CD4-positive, alpha-beta T cell treated with Interleukin-6 for 4 hours (primary cell): ENCODE measurements around the gene NOS3.
"Not testable (repeated sequence)": the region's sequence is repeated elsewhere in the genome, so short reads cannot be mapped to it uniquely, and the experiment has no call there.

Source experiments
- DNase-seq: peaks from one replicate; pipeline ENCODE4 v3.0.0-alpha.2; 2020; ENCODE audit warnings: mixed read lengths

Gene NOS3

DNA sequence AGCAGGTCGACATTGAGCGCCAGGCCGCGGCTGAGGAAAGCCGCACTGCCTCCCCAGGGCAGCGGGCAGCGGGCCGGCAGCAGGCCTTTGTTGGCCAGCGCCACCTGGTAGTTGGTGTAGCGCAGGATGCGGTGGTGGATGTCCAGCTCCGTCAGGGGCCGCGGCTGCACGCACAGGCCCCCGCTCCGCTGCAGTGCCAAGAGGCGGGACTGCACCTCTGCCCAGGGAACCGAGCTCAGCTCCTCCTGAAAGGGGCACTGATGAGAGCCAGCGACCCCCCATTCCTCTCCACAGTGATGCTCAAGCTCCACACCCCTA is 28.3 kb downstream of the NOS3 start:
- no peak for DNase-seq

DNA sequence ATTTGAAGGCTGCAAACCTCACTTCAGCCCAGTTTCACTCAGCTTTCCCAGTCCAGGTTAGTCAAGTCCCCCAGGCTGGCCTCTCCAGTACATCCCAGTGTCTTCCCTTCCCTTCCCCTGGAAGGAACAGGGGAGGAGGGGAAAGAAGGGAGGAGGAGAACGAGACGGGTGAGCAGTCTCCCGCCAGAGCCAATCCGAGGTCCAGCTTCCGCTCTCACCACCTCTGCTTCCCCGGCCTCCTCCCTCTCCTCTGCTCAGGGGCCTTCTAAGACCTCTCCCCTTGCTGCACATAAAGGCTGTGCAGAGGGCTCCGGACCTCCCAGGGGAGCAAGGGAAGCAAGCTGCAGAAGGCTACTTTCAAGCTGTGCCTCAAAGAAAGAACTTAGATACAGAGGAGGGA is 29.4 kb downstream of the NOS3 start:
- DNase-seq: no peak

DNA sequence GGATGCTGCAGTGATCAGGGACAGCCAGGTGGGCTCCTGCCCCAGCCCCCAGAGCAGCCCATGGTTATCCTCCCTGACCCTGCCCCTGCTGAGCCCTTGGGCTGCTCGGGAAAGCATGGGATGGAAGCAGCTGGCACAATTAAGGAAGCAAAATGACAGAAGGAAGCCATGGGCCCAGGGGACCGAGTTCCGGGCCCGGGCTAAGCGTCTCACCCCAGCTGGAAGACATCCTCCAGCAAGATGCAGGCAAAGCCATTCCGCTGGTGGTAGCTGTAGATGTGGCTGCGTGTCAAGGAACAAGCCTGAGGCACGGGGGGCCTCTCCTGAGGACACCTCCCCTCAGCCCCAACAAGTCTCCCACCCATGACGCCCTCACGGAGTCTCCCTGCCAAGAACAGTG is 32.4 kb downstream of the NOS3 start:
- no peak for DNase-seq

DNA sequence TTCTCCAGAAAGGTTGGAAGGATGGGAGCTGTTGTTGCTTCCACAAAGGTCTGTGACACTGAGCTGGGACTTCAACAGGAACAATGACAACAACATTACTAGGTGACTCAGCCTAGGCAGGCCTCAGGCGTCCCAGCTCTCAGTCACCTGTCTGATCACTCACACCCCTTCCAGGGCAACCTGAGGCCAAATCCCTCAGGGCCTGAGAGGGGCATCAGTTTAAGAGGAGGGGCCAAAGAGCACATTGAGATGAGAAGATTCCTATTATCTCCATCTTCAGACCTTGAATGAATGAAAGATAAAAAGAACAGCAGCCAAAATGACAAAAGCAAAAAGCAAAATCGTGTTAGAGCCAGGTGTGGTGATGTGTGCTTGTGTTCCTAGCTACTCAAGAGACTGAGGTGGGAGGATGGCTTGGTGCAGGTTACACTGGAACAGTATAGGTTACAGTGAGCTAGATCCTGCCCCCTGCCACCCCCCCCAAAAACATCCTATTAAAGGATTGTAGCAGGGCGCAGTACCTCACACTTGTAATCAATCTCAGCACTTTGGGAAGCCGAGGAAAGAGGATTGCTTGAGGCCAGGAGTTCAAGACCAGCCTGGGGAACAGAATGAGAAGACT is 33.7 kb downstream of the NOS3 start, which contains the start of gene ATG9B:
TSS of gene ATG9B (minus strand) at position 60 of the 622 bp plus-strand sequence. CDS start 71 bp downstream, outside the sequence.
- no peak for DNase-seq

DNA sequence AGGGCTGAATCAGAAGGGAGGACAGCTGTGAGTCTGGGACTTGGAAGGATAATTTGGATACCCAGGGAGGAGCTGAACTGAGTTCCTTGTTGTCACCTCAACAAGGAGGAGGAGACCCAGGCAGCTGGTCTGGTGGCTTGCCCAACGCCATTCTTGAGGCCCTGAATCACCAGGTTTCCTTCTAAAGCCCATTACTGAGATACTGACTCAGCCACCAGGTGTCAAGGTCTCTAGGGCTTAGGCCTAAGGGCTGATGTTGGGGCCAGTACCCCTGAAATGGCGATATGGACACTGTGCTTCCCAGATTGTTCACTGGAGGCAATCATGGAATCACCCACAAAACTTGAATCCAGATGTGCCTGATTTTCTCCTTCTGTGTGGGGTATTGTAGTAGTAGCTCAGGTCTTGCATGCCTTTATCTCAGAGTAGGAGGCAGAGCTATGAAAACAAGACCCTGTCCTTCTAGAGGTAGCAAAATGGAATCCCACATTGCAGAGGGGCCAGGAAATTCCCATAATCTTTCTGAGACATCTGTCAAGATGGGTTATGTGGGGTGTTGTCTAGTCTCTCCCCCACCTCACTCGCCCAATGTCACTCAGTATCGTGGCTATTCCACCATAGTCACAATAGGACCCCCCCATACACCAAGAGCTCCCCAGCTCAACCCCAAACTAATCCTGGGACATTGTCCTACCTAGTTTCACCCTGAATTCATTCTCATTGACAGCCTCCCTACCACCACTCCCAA is 35.3 kb downstream of the NOS3 start:
- DNase-seq: no peak

DNA sequence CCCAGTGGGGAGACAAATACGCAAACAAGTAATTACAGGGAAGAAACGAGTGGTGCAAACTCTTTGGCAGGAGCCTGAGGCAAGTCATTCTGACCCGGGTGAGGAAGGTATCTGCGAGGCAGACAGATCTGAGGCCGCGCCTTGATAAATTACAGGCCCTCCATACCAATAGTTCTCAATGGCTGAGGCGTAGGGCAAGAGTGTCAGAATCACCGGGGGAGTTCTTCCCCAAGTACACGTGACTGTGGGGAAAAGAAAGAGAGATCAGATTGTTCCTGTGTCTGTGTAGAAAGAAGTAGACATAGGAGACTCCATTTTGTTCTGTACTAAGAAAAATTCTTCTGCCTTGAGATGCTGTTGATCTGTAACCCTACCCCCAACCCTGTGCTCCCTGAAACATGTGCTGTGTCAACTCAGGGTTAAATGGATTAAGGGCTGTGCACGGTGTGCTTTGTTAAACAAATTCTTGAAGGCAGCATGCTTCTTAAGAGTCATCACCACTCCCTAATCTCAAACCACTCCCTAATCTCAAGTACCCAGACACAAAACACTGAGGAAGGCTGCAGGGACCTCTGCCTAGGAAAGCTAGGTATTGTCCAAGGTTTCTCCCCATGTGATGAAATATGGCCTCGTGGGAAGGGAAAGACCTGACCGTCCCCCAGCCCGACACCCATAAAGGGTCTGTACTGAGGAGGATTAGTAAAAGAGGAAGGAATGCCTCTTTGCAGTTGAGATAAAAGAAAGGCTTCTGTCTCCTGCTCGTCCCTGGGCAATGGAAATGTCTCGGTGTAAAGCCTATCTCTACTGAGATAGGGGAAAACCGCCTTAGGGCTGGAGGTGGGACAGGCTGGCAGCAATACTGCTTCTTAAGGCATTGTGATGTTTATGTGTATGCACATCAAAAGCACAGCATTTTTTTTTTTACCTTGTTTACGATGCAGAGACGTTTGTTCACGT is 36.2 kb downstream of the NOS3 start:
- DNase-seq: not testable (repeated sequence)

DNA sequence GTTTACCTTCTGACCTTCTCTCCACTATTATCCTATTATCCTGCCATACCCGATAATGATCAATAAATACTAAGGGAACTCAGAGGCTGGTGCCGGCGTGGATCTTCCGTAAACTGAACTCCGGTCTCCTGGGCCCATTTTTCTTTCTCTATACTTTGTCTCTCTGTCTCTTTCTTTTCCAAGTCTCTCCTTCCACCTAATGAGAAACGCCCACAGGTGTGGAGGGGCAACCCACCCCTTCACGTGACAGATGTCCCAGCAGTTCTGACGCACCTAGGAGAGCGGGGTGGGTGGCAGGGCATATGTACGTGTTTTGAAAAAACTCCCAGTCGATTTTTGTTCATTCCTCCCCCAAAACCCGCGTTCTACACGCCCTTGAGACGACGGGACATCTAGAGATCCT is 36.9 kb downstream of the NOS3 start:
- DNase-seq: not testable (repeated sequence)

DNA sequence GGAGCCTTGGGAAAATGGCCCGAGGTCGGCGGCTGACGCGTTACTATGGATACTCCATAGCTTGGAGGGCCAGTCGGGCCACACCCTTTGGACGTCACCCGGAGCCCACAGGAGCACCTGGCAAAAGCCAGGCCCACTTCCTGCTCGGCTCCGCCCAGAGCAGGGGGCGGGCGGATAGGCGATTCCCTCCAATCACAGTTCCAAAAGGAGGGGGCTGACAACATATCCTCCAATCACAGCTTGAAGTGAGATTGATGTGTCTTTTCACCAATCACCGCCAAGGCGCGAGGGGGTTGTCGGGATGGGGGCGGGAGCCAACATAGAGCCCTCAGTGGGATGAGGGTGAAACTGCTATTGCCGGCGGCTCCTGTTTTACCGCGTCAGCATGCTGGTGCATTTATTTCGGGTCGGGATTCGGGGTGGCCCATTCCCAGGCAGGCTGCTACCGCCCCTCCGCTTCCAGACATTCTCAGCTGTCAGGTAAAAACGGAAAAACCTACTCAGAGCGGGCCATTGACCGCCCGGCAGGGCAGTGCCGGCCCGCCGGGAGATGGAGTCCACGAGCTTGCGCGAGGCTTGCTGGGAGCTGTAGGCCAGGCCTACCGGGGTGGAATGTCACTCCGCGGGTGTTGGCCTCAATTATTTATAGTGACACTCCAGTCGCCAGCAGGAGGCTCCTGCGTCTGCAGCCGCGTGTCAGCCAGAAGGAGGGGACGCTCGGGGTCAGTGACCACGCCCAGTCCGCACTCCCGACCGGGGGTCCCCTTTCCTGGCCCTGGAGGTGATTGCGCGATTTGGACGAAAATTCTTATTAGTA is 37.5 kb downstream of the NOS3 start, which contains the start of gene ABCB8:
TSS of gene ABCB8 (plus strand) at position 320 of the 817 bp plus-strand sequence. CDS start at position 386, 66 bp downstream.
- peak; percentile 98 for DNase-seq

DNA sequence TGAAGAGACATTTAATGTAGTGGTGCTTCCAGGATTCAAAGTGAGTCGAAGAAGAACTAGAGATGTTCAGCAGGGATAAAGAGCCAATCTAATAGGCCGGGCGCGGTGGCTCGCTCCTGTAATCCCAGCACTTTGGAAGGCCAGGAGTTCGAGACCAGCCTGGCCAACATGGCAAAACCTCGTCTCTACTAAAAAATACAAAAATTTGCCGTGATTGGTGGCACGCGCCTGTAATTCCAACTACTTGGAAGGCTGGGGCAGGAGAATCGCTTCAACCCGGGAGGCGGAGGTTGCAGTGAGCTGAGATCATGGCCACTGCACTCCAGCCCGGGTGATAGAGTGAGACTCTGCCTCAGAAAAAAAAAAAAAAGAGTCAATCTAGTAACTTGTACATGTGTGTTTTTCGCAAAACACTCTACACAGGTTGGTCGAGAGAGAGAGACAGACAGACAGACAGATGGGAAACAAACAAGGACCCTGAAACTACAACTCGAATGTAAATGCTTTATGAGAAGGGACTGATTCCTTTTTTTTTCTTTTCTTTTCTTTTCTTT is 38.2 kb downstream of the NOS3 start:
- DNase-seq: no peak

DNA sequence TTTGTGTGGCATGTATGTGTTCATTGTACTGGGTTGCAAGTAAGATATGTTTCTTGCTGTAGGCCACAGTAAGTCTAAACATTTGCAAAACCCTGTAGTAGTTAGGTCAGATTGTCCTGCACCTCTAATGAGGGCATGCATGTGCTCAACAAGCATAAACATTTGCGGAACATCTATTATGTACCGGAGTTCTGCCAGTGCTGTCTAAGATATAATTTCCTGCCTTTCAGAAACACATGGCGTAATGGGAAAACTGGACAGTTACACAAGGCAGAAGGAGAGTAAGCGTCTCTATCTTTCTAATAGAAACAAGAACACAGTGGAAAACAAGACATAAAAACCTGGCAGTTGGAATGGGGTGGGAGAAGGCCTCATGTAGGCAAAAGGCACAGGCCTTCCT is 40.2 kb downstream of the NOS3 start:
- DNase-seq: no peak

DNA sequence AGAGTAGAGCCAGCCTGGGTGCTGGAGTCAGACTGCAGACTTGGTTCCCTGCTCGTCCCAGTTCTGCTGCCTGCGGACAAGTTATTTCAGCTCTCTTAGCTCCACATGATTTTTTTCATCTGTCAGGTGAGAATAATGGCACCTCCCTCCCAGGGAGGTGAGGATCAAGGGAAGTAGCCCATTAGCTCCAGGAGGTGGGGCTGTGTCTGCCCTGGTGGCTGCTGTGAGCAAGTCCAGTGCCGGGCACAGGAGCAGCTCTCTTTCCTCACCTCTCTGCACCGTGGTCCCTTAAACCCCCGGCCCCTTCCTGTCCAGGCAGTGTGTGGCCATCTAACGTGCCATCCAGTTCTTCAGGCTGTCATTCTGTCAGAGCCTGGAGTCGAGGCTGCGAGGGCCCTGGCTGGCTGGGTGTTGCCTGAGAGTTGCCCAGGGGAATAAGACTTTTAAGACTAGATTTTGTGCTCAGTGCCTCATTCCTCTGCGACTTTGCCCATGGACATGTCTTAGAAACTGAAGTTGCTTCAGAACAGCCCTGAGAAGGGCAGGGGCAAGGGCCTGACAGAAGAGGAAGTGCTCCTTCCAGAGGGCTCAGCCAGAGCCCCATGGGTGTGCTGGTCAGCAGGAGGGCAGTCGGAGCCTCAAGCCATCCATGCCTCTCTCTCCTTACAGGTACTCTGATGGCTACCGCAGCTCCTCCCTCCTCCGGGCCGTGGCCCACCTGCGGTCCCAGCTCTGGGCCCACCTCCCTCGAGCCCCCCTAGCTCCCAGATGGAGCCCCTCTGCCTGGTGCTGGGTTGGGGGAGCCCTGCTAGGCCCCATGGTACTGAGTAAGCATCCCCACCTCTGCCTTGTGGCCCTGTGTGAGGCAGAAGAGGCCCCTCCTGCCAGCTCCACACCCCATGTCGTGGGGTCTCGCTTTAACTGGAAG is 42.4 kb downstream of the NOS3 start:
- no peak for DNase-seq

DNA sequence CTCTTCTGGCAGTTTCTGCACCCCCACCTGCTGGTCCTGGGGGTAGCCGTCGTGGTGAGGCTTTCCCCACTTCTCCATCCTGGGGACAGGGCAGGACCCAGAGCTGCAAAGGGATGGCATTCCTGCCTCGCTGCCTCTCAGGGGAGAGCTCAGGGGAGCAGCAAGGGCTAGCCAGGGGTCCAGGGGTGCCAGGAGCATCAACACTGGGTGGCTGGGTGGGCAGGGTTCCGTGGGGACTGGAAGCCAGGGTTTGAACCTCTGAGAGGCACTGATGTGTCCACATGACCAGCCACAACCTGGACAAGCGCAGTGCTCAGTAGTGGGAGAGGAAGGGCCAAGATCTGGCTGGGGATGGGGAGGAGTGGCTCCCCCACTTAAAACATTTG is 43.0 kb downstream of the NOS3 start:
- no peak for DNase-seq

DNA sequence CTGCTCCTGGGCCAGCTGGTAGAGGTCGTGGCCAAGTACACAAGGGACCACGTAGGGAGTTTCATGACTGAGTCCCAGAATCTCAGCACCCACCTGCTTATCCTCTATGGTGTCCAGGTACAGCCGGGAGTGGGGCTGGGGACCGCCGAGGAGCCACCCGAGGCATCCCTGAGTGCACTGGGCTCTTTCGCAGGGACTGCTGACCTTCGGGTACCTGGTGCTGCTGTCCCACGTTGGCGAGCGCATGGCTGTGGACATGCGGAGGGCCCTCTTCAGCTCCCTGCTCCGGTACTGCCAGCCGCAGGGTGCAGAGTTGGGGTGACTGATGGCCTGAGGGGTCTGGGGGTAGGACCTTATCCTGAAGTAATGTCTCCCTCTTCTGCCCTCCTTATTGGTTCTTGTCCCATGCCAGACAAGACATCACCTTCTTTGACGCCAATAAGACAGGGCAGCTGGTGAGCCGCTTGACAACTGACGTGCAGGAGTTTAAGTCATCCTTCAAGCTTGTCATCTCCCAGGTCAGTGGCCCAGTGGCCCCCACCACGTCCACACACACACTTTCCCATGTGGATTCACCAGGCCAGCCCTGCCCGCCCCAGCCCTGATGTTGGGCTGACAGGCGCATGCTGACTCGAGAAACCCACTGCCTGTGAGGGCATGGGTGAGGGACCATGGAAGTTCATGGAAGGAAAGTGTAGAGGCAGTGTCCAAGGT is 43.7 kb downstream of the NOS3 start:
- no peak for DNase-seq

DNA sequence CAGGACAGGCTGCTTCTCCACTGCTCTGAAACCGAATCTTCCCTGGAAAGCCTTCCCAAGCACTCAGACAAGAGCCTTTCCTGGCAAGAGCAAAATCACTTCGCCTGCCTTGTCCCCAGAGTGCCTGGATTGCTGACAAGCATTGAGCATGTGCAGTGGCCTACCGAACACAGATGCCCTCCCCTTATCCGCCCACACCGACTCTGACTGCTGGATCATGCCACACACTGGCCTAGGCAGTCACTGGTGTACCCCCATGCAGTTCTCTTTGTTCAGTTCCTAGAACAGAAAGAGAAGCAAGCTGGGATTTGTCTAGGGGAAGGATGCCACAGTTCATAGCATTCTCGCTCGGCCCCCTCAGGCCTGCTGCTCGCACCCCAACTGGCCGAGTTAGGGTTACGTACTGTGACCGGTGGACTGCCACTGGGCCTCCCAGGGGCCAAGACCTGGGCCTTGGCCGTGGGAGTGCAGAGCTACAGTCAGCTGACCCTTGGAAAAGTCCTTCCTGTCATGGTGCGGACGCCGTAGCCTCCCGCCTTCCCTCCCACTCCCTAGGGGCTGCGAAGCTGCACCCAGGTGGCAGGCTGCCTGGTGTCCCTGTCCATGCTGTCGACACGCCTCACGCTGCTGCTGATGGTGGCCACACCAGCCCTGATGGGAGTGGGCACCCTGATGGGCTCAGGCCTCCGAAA is 44.4 kb downstream of the NOS3 start:
- DNase-seq: no peak

DNA sequence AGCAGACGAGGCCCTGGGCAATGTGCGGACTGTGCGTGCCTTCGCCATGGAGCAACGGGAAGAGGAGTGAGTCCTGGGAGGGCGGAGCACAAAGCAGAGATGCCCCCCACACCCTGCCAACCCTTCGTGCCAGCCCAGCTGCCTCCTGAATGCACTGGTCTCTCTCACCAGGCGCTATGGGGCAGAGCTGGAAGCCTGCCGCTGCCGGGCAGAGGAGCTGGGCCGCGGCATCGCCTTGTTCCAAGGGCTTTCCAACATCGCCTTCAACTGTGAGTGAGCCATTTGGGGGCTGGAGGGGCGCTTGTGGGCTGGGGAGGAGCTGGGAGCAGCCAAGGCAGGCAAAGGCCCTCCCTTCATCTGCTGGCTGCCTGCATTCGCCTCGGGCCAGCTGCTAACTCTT is 45.1 kb downstream of the NOS3 start:
- no peak for DNase-seq

DNA sequence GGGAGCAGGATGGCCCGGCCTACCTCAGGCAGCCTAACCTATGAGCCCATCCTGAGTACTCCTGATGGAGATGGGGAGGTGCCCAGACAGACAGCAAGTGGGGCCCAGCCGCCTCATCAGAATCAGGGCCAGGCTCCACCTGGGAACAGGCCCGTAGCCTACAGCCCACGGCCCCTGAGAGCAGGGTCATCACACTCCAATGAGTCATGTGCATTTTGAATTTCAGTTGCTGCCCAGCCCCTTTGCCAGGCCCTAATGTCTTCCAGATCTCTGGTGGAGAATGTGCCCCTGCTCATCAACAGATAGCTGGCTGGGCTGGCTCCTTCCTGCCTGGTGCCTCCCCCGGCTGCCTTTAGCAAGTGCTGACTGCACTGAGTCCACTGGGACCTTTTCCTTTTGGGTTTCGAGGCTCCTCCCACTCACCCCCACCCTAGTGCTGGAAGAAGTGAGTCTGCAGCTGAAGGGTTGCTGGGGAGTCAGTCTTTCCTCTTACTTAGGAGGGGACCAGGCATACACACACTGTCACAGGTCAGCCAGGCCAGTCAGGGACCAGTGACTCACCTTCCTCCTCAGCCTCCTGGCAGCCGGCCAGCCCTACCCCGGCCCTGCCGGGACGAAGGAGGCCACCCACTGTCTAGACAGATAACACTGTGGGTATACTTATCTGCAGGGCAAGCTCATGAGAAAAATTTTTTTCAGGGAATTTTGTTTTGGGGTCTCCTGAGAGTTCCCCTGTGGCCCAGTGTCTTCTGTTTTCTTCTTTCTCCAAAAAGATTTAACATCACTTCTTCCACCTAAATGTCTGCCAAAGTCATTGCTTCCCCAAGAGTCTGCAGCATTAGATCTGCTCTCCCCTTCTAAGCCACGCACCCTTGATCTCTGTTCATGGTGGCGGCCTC is 48.4 kb downstream of the NOS3 start:
- peak; percentile 65 for DNase-seq

DNA sequence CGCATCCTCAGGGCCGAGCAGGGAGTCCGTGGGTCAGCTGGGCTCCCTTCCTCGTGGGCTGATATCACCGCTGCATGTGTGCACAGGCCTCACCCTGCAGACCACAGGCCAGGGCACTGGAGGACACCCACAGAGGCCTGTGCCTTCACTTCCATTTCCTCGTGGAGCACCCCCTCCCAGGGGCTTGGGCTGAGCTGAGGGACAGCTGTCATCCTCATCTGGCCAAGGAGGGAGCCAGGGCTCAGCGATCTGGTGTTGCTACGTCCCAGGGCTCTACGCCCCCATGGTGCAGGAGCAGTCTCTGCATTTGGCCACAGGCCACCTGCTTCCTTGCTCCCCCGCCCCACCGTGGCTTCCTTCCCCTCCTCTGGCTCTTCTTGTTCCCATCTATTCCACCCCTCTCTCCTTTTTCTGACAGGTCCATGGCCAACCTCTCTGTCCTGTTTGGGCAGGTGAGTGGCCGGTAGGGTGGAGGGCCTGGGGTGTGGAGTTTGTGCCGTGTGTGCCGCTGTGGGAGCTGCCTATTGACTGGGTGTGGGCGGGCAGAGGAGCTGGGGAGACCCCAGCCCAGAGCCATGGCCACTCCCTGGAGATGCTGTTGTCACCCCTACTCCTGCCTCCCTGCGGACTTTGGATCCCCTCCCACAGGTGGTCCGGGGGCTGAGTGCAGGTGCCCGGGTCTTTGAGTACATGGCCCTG is 49.2 kb downstream of the NOS3 start:
- DNase-seq: no peak
